B cell (primary cell): ENCODE data around the gene SLC12A4. TPM values are rescaled to one million over a fixed set of nuclear protein-coding genes. Genes with fewer than 3 reads are reported as not detected.

Source experiments
- ATAC-seq: fragments of 200-7000 bp; cut with Tn5 transposase; one replicate; pipeline ENCODE4 v1.10.0; 2021; ENCODE audit warnings: low read depth, mild to moderate bottlenecking, moderate number of reproducible peaks, moderate library complexity
- CTCF ChIA-PET: fragments of 350-600 bp; sonication (Branson Sonifier 250); formaldehyde crosslinking; loops from one replicate; lab custom pipeline; 2021; ENCODE audit warnings: antibody characterized with exemption, inconsistent platforms; lab: Charles Lee
- POLR2A ChIA-PET: fragments of 350-600 bp; sonication (Branson Sonifier 250); formaldehyde crosslinking; loops from one replicate; lab custom pipeline; 2021; ENCODE audit warnings: antibody characterized with exemption; lab: Charles Lee
- DNase-seq: peaks from one replicate; pipeline ENCODE4 v3.0.0; 2013
- H2AFZ ChIP-seq: 2 replicates; pipeline ENCODE4 v1.6.1; 2012; ENCODE audit warnings: mild to moderate bottlenecking, low read depth, low read length; ENCODE audit not compliant: insufficient read depth, poor library complexity, severe bottlenecking
- H3K27ac ChIP-seq, 2 donors: 1 replicate in 1 of 2; 2 replicates in 1 of 2; pipeline ENCODE4 v1.5.1; 2012 to 2013; ENCODE audit warnings: low read length in 2 of 2, mild to moderate bottlenecking in 2 of 2, moderate library complexity in 1 of 2
- H3K27me3 ChIP-seq, 4 experiments: fragments of 200-600 bp in 1 of 4; sonication (generic) in 1 of 4; replicated peaks in 1 of 4; 1 replicate in 2 of 4; 2 replicates in 2 of 4; pipeline versions ENCODE4 v1.6.1 to v1.7.0; 2013 to 2016; ENCODE audit warnings: low read length in 3 of 4, mild to moderate bottlenecking in 2 of 4, mixed read lengths in 1 of 4, moderate library complexity in 1 of 4; ENCODE audit not compliant: insufficient read depth in 4 of 4, control insufficient read depth in 3 of 4; ENCODE audit errors: control extremely low read depth in 1 of 4
- H3K36me3 ChIP-seq, 2 experiments: replicated peaks in 1 of 2; 1 replicate in 1 of 2; 2 replicates in 1 of 2; pipeline versions ENCODE4 v1.6.1 to v1.7.1; 2013; ENCODE audit warnings: low read length in 1 of 2; ENCODE audit not compliant: insufficient read depth in 2 of 2, control insufficient read depth in 1 of 2; ENCODE audit errors: control extremely low read depth in 1 of 2, extremely low read depth in 1 of 2
- H3K4me1 ChIP-seq, 2 donors: fragments of 200-600 bp in 1 of 2; sonication (generic) in 1 of 2; 1 replicate in 1 of 2; 2 replicates in 1 of 2; pipeline versions ENCODE4 v1.5.1 to v1.6.1; 2013 to 2017; ENCODE audit warnings: low read length in 2 of 2; ENCODE audit not compliant: control insufficient read depth in 2 of 2, insufficient read depth in 2 of 2
- H3K4me2 ChIP-seq: replicated peaks from 2 replicates; pipeline ENCODE3; 2012; ENCODE audit warnings: mild to moderate bottlenecking, low read depth, low read length; ENCODE audit not compliant: poor library complexity, severe bottlenecking
- H3K4me3 ChIP-seq, 5 experiments: fragments of 200-600 bp in 1 of 5; sonication (generic) in 1 of 5; 1 replicate in 3 of 5; 2 replicates in 2 of 5; pipeline versions ENCODE4 v1.5.1 to v1.7.0; 2011 to 2016; ENCODE audit warnings: low read length in 4 of 5, mild to moderate bottlenecking in 4 of 5, low read depth in 2 of 5, control low read depth in 1 of 5, moderate library complexity in 1 of 5; ENCODE audit not compliant: insufficient read depth in 1 of 5; ENCODE audit errors: control extremely low read depth in 1 of 5, extremely low read depth in 1 of 5
- H3K79me2 ChIP-seq: fragments of 200-600 bp; sonication (generic); one replicate; pipeline ENCODE4 v1.6.0; 2016; ENCODE audit warnings: low read length; ENCODE audit not compliant: control insufficient read depth, insufficient read depth
- H3K9ac ChIP-seq: fragments of 200-600 bp; sonication (generic); 2 replicates; pipeline ENCODE4 v1.6.1; 2017; ENCODE audit warnings: mild to moderate bottlenecking, low read length, moderate library complexity
- H3K9me3 ChIP-seq, 3 donors: one replicate each; pipeline versions ENCODE4 v1.6.1 to v1.7.1; 2013; ENCODE audit warnings: low read length in 2 of 3; ENCODE audit not compliant: control insufficient read depth in 2 of 3, insufficient read depth in 1 of 3; ENCODE audit errors: control extremely low read depth in 1 of 3
- H4K20me1 ChIP-seq: 2 replicates; pipeline ENCODE4 v1.6.0; 2012; ENCODE audit warnings: mild to moderate bottlenecking, low read length; ENCODE audit not compliant: insufficient read depth, control insufficient read depth, poor library complexity, severe bottlenecking
- H3K27ac Mint-ChIP-seq: one replicate; pipeline ENCODE4 v1.8.0; 2021; ENCODE audit warnings: mixed read lengths
- H3K27me3 Mint-ChIP-seq: one replicate; pipeline ENCODE4 v1.8.0; 2021; ENCODE audit warnings: mixed read lengths
- H3K4me1 Mint-ChIP-seq: one replicate; pipeline ENCODE4 v1.8.0; 2021; ENCODE audit warnings: mixed read lengths
- H3K4me3 Mint-ChIP-seq: one replicate; pipeline ENCODE4 v1.8.0; 2021; ENCODE audit warnings: mixed read lengths
- H3K9me3 Mint-ChIP-seq: one replicate; pipeline ENCODE4 v1.8.0; 2022; ENCODE audit warnings: mixed read lengths; ENCODE audit not compliant: insufficient read depth
- CTCF ChIP-seq: fragments of 200-600 bp; IDR thresholded peaks from one replicate; pipeline ENCODE4 v1.8.0; 2022; ENCODE audit warnings: antibody characterized with exemption, mild to moderate bottlenecking
- EZH2 ChIP-seq: IDR thresholded peaks from 2 replicates; pipeline ENCODE4 v1.6.1; 2012; ENCODE audit warnings: borderline replicate concordance, low read depth, mild to moderate bottlenecking, moderate library complexity, low read length; ENCODE audit not compliant: insufficient read depth, poor library complexity, severe bottlenecking
- WGBS: methylation state at CpG from one replicate; pipeline ENCODE4 v1.1.5; 2013; ENCODE audit warnings: missing lambda C conversion rate; ENCODE audit not compliant: insufficient coverage; 5-methylcytosine and 5-hydroxymethylcytosine counted together
- intact Hi-C: fragments of 100-400 bp; cut with micrococcal nuclease; formaldehyde crosslinking; loops from one replicate; pipeline ENCODE4 v1.10.0; 2022
- polyA plus RNA-seq: library from polyadenylated mRNA; depleted of rRNA; stranded (reverse); fragments of >200 nt; gene quantifications from 2 replicates; pipeline ENCODE4 v1.2.3, GENCODE V29; 2012
- total RNA-seq, 2 donors: library from RNA; stranded (reverse); fragments of 120-200 nt in 1 of 2; gene quantifications; 1 replicate in 1 of 2; 2 replicates in 1 of 2; pipeline versions ENCODE4 v1.2.3 to v1.2.4, GENCODE V29; 2013 to 2022

SLC12A4 gene
- total and polyA plus RNA-seq, 2 donors (not counting 1 experiment from before 2014, with no cell fraction given), result 20.2 to 42.2 TPM

GRCh38 chr16:67914758-67915495 is 53.5 kb downstream of the SLC12A4 start:
- H3K4me3 Mint-ChIP-seq, result no peak overlapping the region
- H3K4me1 Mint-ChIP-seq, result peaks cover 1% of the 10 kb centered on the region
- intact Hi-C loops, result no loop called here
- Histone ChIP-seq H3K9me3 (no peaks in the 10 kb centered on the region), H3K79me2 (peaks cover 80% of the 10 kb centered on the region), H3K27me3 (no peaks in the 10 kb centered on the region), H3K4me1 (peaks cover 0 to 3% of the 10 kb centered on the region in 2 donors), H3K4me2 (no peak overlapping the region), H2AFZ (no peak overlapping the region), H4K20me1 (peaks cover 59% of the 10 kb centered on the region), H3K27ac (no peak overlapping the region), H3K4me3 (no peak overlapping the region), H3K36me3 (peaks cover 0 to 31% of the 10 kb centered on the region in 2 experiments), H3K9ac (no peak overlapping the region)
- no peak for ATAC-seq
- H3K27ac Mint-ChIP-seq, result no peak overlapping the region
- H3K9me3 Mint-ChIP-seq, result no peaks in the 10 kb centered on the region
- POLR2A ChIA-PET, result interaction anchor here (0.6 to 0.7 kb wide), 2 partner anchors 135 to 182 kb away, joined by 3 to 4 read pairs; no protein-coding TSS in a partner anchor
- CTCF ChIA-PET, result interaction anchor here (0.5 to 1.2 kb wide), 5 partner anchors 12 to 98 kb away, joined by 3 read pairs; partner anchors contain the start of gene NRN1L
- TF ChIP-seq CTCF (no peak), EZH2 (no peak)
- WGBS, result 96% methylated on average over 5 of the region's 7 CpGs
- no peak for DNase-seq
- H3K27me3 Mint-ChIP-seq, result no peaks in the 10 kb centered on the region

- Histone ChIP-seq H3K9me3 (no peaks in the 10 kb centered on the region), H2AFZ (no peak overlapping the region), H3K27me3 (no peaks in the 10 kb centered on the region), H3K36me3 (peaks cover 0 to 34% of the 10 kb centered on the region in 2 experiments), H3K79me2 (peaks cover 83% of the 10 kb centered on the region), H4K20me1 (peaks cover 26% of the 10 kb centered on the region), H3K4me2 (no peak overlapping the region), H3K4me1 (peaks cover 0 to 4% of the 10 kb centered on the region in 2 donors), H3K9ac (no peak overlapping the region), H3K4me3 (no peak overlapping the region), H3K27ac (no peak overlapping the region)
- ATAC-seq (no peak), DNase-seq (no peak)
- H3K9me3 Mint-ChIP-seq, result no peaks in the 10 kb centered on the region
- no peak for TF ChIP-seq CTCF
- no peak for TF ChIP-seq EZH2
- CTCF ChIA-PET, result interaction anchor here (1.2 to 1.9 kb wide), 2 partner anchors 26 to 225 kb away, joined by 3 to 6 read pairs; no protein-coding TSS in a partner anchor
- no peaks in the 10 kb centered on the region for H3K27me3 Mint-ChIP-seq
- intact Hi-C loops, result no loop called here
- H3K4me1 Mint-ChIP-seq, result peaks cover 2% of the 10 kb centered on the region
- H3K4me3 Mint-ChIP-seq, result no peak overlapping the region
- 38% methylated on average over 1 of the region's 2 CpGs for WGBS
- POLR2A ChIA-PET, result interaction anchor here (0.7 kb wide), 1 partner anchor 8 kb away, joined by 3 read pairs; no protein-coding TSS in a partner anchor
- no peak overlapping the region for H3K27ac Mint-ChIP-seq
These were observed 58.3 kb downstream of the SLC12A4 start for GRCh38 chr16:67910158-67910557.
